GM19351 (cell line): ENCODE results near the gene CFAP77.
"Not testable (repeated sequence)": the region's sequence is repeated elsewhere in the genome, so short reads cannot be mapped to it uniquely, and the experiment has no call there.

Source experiments
- ATAC-seq: cut with Tn5 transposase; IDR thresholded peaks from one replicate; pipeline ENCODE4 v1.9.1; 2021; ENCODE audit warnings: mild to moderate bottlenecking, moderate library complexity; ENCODE audit not compliant: unreplicated experiment

Gene CFAP77

DNA sequence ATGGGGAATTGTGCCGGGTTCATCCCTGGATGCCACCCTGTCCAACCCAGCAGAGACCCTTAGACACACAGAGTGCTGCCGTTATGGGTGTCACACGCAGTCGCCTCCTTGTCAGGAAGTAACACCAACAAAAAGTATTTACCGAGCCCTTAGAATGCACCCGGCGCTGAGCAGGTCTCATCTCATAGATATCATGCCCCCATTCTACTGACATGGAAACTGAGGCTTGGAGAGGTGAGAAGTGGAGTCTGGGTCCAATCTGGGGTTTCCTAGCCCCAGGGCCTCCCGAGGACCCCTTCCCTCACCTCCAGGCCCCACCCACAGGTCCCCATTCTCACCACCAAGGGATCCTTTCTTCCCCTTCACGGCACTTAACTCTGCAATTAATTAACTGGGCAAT is 135.6 kb downstream of the CFAP77 start:
- no peak for ATAC-seq

DNA sequence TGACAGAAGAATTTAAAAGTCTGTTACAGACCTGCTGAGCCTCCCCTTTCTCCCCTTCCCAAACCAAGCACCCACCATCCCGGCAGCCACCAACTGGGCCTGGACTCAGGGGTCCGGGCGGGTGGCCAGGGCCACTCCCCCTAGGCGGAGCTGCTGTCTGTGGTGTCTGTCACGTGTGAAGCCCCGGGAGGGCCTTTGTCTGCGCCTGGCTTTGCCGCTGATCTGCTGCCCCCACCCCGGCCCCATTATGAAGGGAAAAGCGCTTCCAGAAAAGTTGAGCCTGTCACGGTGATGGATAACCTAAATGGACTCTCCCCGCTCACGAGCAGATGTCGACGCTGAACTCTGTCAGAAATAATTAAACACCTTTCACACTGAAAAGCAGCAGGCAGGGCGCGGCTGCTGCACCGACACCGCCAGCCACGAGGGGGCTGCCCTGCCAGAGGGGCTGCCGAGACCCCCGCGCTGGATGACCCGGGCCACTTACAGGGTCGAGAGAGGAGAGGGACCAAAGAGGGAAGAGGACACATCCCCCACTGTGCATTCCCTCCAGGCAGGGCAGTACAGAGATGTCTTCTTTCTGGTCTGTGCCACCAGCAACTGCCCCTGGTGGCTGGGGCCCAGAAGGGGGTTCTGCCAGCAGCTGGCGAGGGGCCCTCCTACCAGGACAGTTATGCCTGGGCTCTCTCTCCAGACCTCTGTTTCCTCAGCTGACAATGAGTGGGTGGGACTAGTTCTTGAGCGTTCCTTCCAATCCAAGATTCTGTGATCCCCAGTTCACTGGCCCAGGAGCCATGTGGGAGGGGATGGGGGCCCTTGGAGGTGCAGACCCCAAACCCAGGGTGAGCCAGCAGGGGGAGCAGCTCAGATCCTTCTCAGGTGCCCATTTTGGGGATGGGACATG is 136.4 kb downstream of the CFAP77 start:
- ATAC-seq: no peak

DNA sequence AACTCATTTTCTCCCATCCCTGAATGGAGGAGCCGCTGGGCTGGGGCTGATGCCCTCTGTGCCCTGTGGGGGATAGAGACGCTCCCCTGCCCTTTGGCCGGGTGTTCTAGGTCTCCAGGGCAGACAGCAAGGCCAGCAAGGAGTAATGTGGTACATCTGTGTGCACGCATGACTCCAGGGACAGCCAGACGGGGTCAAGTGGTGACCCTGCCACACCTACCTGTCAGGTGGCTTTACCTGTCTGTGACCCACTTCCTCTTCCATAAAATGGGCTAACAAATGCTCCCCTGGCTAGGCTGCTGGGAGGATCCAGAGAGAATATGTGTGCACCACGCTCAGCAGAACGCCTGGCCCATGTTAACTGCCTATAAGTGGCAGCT is 137.0 kb downstream of the CFAP77 start:
- ATAC-seq: no peak

DNA sequence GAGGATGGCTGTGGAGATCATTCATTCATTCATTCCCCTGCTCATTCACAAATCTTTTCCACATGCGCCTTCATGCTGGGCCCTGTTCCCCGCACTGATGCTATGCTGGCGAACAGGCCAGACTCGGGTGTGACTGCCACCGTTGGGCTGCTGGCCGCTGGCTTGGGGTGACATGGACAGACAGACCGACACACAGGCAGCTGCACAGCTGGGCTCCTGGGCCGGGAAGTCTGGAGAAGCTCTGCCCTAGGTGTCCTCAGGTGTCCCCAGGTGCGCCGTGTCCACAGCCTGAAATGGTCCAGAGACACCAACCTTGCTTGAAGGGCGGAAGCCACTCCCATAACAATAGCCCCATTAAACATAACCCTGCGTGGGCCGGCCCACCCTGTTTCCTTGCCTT is 137.4 kb downstream of the CFAP77 start:
- no peak for ATAC-seq

DNA sequence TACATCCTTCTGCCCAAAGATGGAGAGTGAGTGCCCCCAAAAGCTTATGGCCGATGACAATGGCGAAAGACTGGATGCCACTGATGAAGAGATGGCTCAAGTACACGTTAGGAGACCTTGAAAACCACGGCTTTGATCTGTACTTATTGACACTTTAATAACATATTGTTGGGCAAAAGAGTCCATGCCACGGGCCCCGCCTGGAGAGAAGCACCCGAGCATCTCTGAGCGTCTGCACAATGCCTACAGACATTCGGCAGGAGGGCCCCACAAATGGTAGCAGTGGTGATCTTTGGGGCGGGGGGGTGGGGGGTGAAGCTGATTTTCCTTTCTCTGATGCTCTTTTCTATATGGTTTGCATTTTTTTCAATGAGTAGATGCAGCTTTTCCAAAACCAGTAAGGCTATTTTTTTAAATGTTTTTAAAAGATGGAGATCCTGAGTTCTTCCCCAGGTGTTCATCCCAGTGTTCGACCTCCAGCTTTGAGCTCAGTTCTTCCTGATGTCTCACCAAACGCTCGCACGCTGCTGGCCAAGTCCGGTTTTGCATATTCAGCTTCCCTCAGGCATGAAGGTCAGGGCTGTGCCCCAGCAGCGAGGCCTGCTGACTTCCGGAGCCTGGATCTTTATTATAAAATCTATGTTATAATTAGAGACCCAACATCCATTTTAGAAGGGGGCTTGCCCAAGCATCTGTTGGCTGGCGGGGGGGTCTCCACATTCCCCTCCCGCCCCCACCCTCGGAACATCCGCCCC is 138.1 kb downstream of the CFAP77 start:
- ATAC-seq: no peak

DNA sequence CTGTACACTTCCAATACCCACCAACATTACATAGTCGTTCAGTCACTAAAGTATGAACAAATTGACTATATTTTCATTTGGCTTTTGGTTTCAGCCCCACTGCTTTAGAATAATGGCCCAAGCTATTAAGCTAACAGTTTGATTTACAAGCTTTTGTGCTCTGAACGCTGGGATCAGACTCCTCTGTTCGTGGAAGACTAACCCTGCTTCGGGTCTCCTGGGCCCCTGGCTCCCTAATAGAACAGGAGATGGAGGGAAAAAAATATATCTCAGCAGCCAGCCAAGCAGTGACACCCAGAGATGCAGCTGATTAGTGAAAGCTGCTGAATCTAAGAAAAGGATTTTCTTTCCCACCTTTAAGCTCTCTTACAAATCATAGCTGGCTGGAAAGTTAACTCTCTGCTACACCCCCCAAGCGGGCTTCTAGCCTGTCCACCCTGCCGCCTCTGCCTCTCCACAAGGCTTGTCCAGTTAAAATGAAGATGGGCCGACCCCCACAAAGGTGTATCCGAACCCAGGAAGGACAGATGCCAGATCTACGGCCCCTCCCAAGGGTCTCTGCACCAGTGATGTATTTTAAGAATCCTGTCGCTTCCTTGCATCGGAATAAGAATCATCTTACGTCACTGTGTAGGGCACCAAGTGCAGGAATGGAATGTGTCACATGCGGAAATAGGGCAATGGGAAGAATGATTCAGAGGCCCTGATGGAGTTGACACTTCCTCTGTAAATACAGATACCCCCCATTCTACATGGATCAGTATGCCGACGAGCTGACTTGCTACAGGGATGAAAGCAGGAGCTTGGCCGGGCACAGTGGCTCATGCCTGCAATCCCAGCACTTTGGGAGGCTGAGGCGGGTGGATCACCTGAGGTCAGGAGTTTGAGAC is 139.0 kb downstream of the CFAP77 start:
- ATAC-seq: no peak

DNA sequence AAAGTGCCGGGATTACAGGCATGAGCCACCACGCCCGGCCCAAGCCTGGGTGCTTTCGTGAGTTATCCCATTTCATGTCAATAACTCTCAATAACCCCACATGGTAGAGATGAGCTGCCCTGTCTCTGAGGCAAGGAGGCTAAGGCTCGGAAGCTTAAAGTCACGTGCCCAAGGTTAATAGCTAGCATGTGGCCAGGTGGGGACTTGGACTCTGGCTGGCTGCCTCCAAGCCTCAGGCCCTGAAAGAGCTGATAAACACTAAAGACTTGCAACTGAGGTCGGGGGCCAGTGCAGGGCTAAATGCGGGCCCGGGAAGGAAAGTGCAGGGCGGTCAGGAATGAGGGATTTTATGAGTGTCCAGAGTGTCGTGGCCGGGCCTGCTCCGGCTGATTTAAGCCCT is 141.5 kb downstream of the CFAP77 start:
- ATAC-seq: no peak

DNA sequence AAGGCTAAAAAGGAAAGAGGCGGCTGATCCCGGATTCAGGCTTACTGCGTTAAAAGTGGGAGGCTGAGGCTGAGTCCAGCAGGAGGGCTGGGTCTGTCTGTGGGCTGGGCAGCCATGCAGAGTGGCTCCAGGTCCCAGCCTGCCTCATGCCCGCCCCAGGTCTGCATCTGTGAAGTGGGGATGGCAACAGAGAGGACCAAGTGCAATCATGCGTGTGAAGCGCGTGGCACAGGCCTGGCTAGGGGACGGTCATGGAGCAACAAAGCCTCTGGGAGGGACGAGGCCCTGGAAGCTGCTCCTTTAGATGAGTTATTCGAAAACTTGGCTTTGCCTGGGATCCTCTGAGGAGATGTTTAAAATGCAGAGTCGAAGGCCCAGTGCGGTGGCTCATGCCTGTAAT is 142.0 kb downstream of the CFAP77 start:
- ATAC-seq: no peak

DNA sequence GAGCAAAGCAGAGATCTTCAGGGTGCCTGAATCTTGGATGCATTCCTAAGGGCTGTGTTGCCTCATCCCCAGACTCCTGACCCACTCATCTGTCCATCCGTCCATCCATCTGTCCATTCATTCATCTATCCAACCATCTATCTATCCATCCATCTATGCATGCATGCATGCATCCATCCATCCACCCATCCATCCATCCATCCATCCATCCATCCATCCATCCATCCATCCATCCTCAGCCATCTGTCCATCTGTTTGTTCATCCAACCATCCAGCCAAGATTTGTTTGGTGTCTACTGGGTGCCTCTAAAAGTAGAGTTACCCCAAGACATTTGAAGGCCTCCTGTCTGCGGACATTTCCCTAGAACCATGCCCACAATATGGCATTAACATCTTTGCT is 144.7 kb downstream of the CFAP77 start:
- ATAC-seq: no peak

DNA sequence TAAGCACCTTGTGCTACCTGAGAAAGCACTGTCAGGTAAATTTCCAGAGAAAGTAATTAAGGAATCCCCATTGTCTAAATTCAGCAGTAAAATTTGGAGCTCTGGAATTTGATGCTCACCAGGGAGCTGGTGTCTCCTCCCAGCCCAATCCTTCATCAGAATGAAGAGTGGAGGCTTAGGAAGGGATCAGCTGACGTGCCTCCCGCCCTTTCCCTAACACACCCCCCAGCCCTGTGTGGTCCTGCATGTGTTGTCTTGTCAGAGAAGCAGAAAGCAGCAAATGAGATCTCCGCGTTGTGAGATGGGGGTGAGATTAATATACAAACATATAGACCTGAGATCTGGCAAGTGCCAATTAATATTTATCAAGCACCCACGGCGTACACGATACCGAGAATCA is 145.5 kb downstream of the CFAP77 start:
- no peak for ATAC-seq

DNA sequence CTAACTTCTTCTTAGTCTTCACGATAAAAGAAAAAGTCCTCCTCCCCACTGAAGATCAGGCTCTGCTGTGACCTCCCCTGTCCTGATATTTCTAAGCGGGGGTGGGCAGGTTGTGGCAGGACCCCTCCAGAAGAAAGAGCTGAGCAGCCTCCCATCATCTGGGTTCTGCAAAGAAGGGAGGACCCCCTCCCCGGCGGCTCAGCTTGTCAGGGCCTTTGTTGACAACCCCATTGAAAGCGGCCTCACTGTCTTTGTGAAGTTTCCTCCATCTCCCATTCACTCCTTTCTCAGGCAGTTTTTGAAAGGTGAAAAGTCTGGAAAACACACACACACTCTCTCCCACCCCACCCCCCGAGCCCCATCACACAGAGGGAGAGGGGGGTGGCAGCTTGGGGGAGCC is 146.2 kb downstream of the CFAP77 start:
- ATAC-seq: no peak

DNA sequence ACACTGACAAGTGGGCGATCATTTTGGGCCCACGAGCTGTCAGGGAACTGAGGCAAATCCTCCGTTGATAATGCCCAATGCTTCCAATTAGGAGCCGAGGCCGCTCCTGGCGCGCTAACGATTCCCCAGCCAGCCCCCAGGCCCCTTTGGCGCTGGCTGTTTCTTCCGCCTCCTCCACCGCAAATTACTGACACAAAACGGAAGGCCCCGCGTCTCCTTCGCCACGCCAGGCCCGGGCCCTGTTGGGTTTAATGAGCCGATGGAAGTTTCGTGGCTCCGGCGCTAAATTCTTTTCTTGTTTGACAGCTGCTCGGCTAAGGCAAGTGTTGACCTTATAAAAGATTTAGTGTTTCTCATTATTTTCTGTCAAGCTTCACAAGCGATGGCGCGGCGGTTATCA is 146.7 kb downstream of the CFAP77 start:
- ATAC-seq: no peak

DNA sequence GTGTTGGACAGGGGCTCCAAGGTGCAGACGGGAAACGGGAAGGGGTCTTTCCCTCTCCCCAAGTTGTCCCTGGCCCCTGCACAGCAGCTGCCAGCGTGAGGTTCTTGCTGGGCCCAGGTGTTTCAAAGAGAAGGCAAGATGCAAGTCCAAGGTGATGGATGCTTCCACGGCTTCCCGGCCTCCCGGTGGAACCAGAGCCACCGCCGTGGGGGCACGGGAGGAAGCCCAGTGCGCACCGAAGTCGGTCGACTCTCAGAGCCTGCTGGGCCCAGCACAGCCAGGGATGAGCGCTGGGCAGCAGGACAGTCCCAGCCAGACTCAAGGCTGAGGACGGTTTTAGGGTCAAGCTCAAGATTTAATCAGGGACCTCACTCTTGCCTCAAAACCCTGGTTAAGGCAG is 147.1 kb downstream of the CFAP77 start:
- no peak for ATAC-seq

DNA sequence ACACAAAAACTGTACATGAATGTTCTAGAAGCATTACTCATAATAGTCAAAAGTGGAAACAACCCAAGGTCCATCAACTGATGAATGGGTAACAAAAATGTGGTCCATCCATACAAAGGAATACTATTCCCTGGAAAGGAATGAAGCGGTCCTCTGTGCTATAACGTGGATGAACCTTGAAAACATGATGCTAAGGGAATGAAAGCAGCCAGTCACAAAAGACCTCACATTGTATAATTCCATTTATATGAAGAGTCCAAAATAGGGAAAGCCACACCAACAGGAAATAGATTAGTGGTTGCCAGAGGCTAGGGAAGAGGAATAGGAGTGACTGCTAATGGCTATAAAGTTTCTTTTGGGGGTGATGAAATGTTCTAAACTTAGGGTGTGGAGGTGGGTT is 149.7 kb downstream of the CFAP77 start:
- no peak for ATAC-seq

DNA sequence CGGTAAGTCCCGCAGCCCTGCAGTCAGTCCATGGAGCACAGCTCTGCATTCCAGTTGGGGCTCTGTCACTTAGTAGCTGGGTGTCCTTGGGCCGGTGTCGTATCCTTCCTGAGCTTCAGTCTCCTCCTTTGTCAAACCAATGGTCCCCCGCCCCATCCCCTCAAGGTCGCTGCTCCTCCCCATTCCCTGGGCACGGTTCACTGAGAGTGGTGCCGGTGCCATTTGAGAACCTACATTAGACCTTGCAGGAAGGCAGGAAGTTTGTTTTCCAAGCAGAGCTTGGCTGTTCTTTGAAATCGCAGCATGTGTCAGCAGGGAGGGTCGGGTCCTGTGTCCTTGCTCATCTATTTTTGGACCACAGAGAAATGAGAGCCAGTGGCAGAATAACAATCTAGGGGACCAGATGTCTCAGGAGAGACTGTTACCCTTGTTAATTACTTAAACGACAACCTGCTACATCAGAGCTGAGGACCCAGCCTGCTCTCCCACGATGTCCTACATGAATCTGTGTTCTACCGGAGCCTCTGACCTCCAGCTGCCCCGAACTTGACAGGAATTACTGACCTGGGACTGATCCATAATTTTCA is 150.7 kb downstream of the CFAP77 start:
- no peak for ATAC-seq

DNA sequence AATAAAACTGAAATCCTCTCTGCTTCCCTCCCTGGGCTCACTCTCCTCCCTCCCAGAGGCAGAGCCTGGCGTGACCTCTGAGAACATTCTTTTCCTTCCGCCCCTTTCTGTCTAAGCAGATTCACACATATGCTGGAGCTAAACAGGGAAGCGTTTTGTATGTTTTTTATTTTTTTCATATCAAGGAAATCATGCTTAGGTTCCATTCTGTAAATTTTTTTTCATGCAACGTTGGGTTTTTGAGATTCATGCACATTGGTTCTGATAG is 152.2 kb downstream of the CFAP77 start:
- no peak for ATAC-seq

DNA sequence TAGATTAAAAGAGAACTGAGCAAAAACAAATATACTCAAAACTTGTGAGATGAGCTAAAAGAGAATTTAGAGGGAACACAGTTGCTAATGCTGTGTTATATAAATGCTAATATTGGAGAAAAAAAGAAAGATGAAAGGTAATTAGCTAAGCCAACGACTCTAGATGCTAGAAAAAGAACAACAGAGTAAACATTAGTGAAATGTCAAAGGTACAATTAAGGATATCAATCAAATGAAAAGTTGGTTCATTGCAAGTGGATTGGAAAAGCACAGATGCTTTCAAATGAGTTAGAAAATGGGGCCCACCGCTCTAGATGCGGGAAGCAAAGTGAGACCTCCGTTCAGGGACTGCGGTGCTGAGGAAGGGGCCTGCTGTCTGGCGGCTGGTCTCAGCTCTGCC is 154.5 kb downstream of the CFAP77 start:
- no peak for ATAC-seq

DNA sequence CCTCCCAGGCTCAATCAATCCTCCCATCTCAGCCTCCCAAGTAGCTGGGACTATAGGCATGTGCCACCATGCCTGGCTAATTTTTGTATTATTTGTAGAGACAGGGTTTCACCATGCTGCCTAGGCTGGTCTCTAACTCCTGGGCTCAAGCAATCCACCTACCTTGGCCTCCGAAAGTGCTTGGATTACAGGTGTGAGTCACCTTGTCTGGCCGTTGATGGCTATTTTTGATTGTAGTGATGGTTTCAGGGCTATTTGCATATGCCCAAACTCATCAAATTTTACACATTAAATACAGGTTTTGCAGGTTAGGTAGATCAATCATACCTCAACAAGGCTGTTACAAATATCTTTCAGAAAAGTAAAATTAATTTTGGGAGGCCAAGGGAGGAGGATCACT is 158.8 kb downstream of the CFAP77 start:
- ATAC-seq: not testable (repeated sequence)

DNA sequence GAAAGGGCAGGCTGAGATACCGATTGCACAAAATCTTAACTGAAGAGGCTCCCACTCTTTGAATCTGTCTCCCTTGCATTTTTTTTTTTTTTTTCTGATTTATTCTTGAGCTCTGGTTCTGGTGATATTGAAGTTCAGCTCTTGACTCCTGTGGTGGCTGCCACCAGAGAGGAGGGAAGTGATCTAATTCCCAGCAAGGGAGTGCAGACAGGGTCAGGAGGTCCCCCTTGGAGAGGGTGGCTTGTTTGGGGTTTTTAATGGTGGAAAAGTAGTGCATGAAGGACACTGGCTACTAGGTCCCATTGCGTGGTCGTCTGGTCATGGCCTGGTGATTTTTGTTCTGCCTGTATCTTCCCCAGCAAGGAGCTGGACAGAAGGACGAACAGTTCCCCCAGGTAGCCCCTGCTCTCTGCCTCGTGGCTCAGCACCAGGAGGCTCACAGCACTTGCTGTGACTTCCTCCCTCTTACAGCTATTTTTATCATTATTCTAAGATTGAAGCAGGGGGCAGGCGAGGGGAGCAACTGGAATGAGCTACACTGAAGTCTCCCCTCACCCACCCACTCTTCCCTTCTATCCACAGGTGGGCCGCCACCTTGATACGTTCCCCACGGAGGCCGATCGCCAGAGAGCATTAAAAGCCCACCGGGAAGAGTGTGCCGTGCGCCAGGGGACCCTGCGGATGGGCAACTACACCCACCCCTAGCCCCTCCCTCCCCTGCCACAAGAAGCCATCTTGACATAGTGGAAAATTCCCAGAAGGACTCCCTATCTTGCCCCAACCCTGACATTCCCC is 162.0 kb downstream of the CFAP77 start:
- no peak for ATAC-seq

DNA sequence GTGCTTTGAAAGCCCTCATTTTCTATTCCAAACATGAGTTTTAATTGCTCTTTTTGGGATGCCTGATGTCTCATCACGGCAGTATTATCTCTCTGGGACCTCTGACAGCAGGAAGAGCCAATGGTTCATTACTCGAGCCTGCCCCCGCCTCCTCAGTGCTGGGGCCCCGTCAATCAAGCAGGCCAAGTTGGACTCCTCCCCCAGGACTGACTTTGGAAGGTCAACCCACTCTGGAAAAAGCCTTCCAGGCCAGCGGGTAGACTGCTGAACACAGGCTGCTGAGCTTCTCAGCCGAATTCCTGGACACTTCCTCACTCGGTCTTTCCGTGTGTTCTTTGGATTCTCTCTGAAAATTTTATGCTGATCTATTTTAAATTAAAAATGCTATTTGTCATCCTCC is 162.9 kb downstream of the CFAP77 start:
- no peak for ATAC-seq
